Effector CD8-positive, alpha-beta T cell (primary cell): ENCODE data around the gene TAPBPL.

Experiments
- DNase-seq: peaks from one replicate; lab custom pipeline; 2025; lab: John Stamatoyannopoulos, UW

TAPBPL gene

GRCh38 chr12:6437586-6437985 lies 14.3 kb upstream of the TAPBPL start:
- DNase-seq, result no peak

- no peak for DNase-seq
Measured at GRCh38 chr12:6438345-6438744, 13.5 kb upstream of the TAPBPL start.

DNA sequence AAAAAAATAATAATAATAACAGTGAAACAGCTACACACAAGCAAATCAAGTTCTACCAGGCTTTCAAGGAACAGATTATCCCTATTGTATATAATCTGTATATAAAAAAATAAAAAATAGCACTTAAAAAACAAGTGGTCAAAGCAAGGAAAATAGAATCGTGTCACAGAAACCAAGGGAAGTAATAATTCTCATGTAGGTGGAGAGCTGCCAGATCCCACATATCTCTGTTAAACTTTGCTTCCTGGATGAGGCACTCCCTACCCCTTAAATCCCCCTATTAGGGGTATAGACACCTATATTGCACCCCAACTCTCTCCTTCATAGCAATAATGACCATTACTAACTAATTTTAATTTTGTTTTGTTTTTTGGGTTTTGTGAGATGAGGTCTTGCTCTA lies 11.5 kb upstream of the TAPBPL start:
- DNase-seq, result no peak

DNA sequence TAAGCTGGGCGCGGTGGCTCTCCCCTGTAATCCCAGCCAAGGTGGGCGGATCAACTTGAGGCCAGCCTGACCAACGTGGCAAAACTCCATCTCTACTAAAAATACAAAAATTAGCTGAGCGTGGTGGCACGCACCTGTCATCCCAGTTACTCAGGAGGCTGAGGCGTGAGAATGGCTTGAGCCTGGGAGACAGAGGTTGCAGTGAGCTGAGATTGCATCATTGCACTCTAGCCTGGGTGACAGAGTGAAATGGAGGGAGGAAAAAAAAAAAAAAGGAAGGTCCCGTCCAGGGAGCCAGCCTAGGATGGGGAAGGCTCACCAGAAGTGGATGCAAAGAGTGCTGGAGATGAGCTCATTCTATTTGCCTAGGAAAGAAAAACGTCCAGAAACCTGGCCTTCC lies 9.0 kb upstream of the TAPBPL start:
- DNase-seq, result no peak

DNA sequence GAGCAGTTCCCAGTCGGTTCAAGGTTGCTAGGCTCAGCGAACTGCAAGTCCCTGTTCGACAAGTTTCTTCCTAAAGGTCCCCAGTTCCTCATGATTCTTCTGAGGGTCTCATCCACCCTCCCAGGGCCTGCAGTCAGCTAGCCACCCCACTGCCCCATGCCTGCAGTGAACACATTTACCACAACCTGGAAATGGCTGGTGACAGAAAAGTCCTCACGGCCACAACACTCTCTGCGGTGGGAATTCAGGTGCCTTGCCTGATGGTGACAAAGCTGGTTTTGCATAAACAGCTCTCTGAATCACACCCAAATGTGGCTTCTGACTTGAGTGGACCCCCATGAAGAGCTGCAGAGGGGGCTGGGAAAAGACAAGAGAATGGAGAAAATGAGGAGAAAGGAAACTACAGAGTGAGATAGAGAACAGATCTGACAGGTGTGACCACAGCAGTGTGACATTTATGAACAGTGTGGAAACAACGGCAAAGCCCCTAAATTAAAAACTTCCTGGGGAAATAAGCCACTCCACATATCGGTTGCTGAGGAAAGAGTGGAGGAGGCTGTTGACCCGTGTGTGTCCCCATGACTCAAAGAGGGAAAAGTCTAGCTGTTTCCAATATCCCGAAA lies 8.4 kb upstream of the TAPBPL start:
- DNase-seq, result no peak

DNA sequence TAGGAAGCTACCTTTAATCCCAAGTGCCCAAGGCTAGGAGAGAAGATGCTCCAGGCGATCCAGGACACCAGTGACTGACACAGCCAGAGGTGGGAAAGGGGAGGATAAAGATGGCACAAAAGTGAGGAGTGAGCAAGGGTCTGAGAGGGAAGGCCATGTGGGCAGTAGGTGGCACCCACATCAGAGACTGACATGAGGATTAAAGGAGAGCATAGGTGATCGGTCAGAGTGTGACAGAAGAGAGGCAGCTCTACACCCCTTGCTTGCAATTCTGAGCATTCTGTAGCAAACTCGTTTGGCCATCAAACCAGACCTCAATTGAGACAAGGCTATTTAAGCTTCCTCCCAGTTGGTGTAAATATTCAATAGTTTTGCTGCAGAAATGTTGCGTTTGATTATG lies 7.8 kb upstream of the TAPBPL start:
- no peak for DNase-seq

DNA sequence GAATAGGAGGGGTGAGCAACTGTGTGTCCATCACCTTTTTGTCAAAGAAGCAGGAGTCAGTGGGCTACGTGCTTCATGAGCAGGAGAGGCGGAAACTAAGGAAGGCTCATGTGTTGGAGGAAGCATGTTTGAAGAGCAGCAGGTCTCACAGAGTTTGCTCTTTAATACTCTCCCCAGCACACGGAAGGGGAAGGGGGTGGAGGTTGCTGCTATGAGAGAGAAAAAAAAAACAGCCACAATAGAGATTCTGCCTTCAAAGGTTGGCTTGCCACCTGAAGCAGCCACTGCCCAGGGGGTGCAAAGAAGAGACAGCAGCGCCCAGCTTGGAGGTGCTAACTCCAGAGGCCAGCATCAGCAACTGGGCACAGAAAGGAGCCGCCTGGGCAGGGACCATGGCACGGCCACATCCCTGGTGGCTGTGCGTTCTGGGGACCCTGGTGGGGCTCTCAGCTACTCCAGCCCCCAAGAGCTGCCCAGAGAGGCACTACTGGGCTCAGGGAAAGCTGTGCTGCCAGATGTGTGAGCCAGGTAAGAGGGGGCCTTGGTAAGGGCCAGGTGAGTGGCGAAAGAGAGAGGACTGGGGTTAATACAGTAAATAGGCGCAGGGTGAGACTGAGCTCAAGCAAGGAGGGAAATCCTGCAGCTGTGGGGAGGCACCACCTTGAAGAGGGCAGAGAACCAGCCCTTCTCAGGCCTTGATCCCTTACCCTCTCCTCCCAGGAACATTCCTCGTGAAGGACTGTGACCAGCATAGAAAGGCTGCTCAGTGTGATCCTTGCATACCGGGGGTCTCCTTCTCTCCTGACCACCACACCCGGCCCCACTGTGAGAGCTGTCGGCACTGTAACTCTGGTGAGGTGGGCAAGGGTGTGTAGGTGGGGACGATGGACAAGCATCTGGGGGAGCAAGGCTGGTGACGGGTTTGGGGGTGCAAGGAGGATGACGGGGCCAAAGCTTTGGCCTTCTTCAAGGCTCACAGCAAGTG lies 6.8 kb upstream of the TAPBPL start, which contains the start of gene CD27:
TSS of gene CD27 (plus strand) at position 252 of the 985 bp plus-strand sequence. CDS start at position 393, 141 bp downstream.
- DNase-seq, result no peak

DNA sequence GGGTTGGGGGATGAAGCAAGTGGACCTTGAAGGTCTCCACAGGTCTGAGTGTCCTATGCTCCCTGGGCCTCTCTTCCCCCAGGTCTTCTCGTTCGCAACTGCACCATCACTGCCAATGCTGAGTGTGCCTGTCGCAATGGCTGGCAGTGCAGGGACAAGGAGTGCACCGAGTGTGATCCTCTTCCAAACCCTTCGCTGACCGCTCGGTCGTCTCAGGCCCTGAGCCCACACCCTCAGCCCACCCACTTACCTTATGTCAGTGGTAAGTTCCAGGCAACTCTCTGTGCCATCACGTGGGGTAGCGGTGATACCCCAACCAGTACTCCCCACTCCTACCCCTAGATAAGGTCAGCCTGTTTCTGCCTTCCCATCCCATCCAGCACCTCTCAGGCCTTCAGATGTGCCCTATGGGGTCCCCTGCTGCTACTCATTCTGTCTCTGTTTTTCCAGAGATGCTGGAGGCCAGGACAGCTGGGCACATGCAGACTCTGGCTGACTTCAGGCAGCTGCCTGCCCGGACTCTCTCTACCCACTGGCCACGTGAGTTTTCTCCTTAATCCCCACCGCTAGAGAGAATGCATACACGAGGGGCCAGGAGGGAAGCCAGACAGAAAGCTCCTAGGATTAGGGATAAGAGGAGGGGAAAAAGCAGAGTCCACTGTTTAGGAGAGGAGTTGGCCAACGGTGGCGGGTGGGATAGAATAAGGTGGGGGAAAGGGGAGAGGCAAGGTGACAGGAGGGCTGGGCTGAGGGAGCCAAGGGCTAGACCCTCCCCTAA lies 1.6 kb upstream of the TAPBPL start:
- no peak for DNase-seq

DNA sequence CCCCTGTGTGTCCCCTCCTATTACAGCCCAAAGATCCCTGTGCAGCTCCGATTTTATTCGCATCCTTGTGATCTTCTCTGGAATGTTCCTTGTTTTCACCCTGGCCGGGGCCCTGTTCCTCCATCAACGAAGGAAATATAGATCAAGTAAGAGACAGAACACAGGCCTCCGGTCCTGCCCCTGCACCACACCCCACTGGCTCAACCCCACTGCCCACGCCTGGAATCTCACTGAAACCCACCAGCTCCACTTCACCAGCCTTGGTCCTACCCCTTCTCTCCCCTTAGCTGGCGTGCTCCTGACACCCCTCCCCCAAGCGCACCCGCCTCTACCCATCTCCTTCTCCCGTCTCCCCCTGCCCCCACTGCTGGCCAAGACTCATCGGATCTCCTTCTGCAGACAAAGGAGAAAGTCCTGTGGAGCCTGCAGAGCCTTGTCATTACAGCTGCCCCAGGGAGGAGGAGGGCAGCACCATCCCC lies 934 bp upstream of the TAPBPL start:
- DNase-seq, result no peak

DNA sequence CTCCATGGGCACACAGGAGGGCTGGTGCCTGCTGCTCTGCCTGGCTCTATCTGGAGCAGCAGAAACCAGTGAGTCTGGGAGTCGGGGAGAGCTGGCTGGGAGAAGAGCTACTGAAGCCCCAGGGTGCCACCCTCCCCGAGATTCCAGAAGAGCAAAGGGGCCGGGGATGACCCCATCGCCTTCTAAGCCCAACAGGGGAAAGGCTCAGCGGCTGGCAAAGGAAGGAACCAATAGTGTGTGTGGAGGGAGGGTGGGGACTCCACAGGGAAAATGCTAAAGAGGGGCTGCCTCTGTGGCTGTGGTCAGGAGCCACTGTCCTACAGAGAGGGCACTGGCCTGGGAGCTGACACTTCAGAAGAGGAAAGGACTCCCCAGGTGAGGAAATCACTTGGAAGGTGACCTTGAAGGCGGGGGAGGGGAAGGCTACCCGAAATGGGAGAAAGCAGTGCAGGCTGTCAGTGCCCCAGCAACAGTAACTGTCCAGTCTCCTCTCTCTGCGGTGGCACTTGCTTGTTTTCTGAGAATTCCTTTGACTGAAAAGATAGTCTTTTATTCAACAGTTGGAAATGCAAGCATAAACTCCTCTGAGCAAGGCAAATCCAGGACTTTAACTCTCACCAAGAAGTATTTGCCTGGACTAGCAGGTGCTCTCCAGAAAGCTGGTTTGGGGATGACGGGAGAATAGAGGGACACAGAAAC lies 552 bp downstream of the TAPBPL start:
- DNase-seq, result no peak

- DNase-seq, result no peak
Measured at GRCh38 chr12:6452944-6453630, 1.2 kb downstream of the TAPBPL start.

GRCh38 chr12:6457220-6457945 lies 5.5 kb downstream of the TAPBPL start:
- DNase-seq, result no peak

DNA sequence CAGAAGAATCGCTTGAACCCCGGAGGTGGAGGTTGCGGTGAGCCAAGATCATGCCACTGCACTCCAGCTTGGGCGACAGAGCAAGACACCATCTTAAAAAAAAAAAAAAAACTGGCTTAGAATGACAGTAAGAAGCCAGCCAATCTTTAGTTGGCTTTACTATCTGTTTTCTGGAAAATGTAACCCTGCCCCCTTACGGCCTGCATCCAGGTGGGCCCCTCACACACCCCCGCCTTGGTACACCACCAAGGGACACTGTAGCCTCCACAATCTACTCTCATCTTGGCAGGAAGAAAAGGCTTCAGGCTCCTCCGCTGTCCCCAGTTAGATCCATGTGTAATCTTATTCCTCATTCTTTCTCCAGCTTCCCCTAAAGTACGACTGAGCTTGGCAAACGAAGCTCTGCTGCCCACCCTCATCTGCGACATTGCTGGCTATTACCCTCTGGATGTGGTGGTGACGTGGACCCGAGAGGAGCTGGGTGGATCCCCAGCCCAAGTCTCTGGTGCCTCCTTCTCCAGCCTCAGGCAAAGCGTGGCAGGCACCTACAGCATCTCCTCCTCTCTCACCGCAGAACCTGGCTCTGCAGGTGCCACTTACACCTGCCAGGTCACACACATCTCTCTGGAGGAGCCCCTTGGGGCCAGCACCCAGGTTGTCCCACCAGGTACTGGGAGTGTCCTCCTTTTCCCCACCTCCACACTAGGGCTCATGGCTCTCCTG lies 6.6 kb downstream of the TAPBPL start:
- no peak for DNase-seq

DNA sequence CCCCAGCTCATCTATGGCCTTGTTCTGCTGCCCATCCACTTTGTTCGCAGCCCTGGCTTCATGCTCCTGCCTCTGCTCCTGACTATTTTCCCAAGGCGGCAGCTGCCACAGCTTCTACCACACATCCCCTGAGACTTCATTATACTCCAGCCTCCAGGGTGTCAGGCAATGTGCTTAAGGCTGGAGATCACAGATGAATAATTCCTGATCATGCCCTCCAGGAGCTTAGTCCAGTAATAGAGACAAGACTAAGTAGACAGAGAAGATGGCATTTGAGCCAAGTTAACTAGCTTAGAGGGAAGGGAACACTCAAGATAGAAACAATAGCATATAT lies 7.1 kb downstream of the TAPBPL start:
- no peak for DNase-seq

- DNase-seq, result no peak
Measured at GRCh38 chr12:6460751-6461371, 9.0 kb downstream of the TAPBPL start.

DNA sequence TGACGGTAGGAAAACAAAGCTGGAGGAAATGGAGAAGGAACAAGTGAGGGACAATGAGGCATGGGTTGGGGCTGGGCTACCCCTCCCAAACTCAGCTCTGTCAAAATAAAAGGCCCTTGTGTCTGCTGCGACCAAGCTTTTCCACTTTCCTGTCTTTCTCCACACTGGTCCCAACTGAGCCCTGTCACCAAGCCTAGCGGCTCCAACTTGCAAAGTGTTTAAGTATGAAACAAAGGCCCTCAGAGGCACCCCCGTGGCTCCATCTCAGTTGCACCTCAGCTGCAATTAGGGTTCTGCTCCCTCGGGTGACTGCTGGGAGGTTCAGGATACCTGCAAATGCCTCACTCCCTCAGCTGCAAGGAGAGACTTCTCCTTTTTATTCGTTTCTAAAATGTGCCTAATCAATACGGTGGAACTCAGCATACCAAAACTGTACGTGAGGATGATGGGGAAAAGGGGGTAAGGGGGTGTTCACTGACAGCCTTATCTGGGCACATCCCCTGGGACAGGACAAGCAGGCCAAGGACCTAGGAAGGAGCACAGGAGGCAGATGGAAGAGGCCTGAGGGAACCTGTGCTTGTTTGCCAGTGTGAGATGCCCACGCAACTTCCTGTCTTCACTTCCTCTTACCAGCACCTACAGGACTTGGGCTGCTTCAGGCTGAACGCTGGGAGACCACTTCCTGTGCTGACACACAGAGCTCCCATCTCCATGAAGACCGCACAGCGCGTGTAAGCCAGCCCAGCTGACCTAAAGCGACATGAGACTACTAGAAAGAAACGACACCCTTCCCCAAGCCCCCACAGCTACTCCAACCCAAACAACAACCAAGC lies 9.8 kb downstream of the TAPBPL start:
- peak; percentile 60 for DNase-seq

DNA sequence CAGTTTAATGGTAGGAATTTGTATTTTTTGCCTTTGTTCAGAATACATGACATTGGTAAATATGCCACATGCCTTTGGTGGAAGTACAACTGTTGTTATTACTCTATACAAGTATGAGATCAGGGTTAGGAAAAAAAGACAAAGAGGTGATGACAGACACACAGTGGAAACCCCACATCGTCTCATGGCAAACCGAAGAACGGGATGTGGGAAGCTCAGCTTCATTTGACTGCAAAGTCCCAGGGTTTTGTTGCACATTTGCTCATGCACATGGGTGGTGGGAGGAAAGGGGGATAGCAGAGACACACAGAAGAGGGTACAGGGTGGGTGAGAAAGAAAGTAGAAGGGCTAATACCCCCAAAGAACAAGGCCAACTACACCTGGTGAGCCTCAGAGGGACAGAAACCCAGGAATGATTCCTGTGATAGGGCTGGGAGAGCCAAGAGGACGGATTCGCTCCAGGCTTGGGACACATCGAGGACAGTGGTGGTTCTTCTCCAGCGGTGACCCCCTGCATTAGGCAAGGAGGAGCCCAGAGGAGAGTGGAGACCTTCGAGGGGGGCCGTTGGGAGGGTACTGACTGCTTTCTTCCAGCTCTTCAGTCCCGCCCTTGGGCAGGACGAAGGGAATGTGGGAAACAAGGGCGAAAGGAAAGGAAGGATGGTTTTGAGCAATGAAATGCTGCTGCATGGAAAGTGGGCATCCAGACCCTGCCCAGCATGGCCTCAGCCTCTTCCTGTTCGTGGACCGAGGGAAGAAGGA lies 10.6 kb downstream of the TAPBPL start:
- DNase-seq, result peak; percentile 18

DNA sequence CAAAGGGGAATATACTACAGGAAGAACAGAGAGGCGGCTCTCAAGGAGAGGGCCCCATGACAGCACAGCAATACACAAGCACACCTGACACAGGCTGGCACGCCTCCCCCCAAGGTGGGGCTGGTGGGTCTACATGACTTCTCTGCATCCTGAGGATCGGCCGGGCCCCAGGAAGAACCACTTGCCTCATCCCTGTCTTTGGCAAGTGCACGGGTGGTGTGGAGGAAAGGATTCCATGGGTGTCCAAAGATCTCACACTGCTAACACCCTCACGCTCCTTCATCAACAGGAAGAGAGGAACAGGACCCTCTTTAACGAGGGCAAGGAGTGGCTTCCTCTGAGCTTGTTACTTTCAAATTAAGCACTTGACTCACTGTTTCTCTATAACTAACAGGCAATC lies 11.4 kb downstream of the TAPBPL start:
- no peak for DNase-seq
